ENCODE results near the gene SF3A2.

DNA sequence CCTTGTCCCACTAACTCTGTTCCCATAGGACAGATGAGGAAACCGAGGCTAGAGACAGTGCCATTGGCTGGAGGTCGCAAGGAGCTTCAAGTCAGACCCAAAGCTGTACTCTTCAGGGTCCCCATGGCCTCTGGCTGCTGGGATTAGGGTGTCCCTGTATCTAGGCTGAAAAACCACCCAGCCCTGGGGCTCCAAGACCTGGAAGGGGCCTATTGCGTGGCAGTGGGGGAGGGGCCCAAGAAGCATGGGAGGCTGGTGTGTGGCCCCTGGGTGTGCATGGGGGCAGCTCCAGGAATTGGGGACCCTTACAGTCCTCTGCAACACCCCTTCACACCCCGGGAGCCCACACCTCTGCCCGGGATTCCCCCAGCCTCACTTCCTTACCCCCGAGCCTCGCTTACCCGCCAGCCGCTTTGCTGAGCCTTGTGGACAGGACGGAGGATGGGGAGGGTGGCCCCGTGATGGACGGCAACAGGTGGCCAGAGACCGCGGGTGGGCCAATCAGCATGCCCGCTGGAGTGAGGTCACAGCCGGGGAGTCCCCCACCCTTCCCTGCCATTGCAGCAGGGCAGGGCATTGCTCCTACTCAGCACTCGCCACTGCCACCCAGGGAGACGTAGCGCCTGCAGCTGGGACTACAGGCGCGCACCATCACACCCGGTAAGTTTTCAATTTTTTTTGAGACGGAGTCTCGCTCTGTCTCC lies 19.5 kb downstream of the SF3A2 start, which contains the start of gene JSRP1:
- TF ChIP-seq, protein P1, sequence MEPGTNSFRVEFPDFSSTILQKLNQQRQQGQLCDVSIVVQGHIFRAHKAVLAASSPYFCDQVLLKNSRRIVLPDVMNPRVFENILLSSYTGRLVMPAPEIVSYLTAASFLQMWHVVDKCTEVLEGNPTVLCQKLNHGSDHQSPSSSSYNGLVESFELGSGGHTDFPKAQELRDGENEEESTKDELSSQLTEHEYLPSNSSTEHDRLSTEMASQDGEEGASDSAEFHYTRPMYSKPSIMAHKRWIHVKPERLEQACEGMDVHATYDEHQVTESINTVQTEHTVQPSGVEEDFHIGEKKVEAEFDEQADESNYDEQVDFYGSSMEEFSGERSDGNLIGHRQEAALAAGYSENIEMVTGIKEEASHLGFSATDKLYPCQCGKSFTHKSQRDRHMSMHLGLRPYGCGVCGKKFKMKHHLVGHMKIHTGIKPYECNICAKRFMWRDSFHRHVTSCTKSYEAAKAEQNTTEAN (CRISPR knock-in tag; IDR thresholded peaks at IDR 0.05) = no peak
- TF ChIP-seq NR2C2 (CRISPR knock-in tag; IDR thresholded peaks at IDR 0.05) (no peak), CREB1 (CRISPR knock-in tag; IDR thresholded peaks at IDR 0.05) (no peak), ZNF138 (CRISPR knock-in tag; conservative IDR thresholded peaks at IDR 0.05) (no peak), ZNF263 (CRISPR knock-in tag; IDR thresholded peaks at IDR 0.05; ENCODE audit: low read depth) (no peak), SP1 (CRISPR knock-in tag; conservative IDR thresholded peaks at IDR 0.05) (no peak), SMAD3 (CRISPR knock-in tag; IDR thresholded peaks at IDR 0.05; ENCODE audit: borderline replicate concordance) (no peak), NFYB (CRISPR knock-in tag; conservative IDR thresholded peaks at IDR 0.05; ENCODE audit: low read depth) (no peak), FOXJ3 (CRISPR knock-in tag; IDR thresholded peaks at IDR 0.05; ENCODE audit: borderline replicate concordance) (no peak)
- TF ChIP-seq, protein P2, sequence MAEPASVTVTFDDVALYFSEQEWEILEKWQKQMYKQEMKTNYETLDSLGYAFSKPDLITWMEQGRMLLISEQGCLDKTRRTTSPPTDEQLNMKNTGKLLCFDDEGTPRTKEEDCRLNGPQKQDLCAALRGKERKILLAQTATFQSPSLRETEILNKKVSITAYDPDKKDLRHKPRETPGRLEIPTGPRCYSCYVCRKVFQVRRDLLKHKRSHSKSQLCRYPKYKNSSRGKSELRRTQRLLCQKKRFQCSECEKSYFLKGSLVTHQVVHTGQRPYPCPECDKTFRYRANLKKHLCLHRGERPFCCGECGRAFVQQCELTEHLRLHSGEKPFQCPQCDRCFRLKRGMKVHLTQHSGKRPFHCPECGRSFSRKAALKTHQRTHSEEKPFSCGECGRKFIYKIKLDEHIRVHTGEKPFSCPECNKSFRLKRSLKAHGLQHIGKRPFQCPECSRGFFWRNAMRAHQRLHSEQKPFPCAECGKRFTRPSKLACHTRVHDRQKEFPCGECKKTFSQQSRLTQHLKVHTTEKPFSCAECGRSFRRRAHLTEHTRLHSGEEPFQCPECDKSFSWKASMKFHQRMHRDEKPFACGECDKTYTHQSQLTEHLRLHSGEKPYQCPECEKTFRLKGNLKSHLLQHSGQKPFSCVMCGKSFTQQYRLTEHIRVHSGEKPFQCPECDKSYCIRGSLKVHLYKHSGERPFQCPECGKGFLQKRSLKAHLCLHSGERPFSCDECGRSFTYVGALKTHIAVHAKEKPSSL (CRISPR knock-in tag; conservative IDR thresholded peaks at IDR 0.05) = no peak
- TF ChIP-seq, protein P3, sequence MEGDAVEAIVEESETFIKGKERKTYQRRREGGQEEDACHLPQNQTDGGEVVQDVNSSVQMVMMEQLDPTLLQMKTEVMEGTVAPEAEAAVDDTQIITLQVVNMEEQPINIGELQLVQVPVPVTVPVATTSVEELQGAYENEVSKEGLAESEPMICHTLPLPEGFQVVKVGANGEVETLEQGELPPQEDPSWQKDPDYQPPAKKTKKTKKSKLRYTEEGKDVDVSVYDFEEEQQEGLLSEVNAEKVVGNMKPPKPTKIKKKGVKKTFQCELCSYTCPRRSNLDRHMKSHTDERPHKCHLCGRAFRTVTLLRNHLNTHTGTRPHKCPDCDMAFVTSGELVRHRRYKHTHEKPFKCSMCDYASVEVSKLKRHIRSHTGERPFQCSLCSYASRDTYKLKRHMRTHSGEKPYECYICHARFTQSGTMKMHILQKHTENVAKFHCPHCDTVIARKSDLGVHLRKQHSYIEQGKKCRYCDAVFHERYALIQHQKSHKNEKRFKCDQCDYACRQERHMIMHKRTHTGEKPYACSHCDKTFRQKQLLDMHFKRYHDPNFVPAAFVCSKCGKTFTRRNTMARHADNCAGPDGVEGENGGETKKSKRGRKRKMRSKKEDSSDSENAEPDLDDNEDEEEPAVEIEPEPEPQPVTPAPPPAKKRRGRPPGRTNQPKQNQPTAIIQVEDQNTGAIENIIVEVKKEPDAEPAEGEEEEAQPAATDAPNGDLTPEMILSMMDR (IDR thresholded peaks at IDR 0.05) = no peak
